Pancreas (tissue), 10 donors: ENCODE measurements around the gene FBL. TPM values are rescaled to one million over a fixed set of nuclear protein-coding genes. Genes with fewer than 3 reads are reported as not detected.
A peak's percentile ranks its signal among the peaks of the same experiment; 100 is the strongest.

Source experiments
- ATAC-seq, 4 donors: fragments of 200-7000 bp; cut with Tn5 transposase; one replicate each; pipeline versions ENCODE4 v1.8.0 to v1.9.1; 2020; ENCODE audit warnings: mild to moderate bottlenecking in 4 of 4, moderate library complexity in 4 of 4
- DNase-seq, 6 donors: peaks; one replicate each; pipeline ENCODE4 v3.0.0-alpha.2; 2020
- FAIRE-seq: peaks from 2 replicates; lab custom pipeline; 2012; peaks lifted over from hg19 to GRCh38; lab: Jason Lieb, UNC
- H3K27ac ChIP-seq, 4 donors: fragments of 200-600 bp; sonication (generic); 1 replicate in 3 of 4; 2 replicates in 1 of 4; pipeline versions ENCODE4 v1.5.0 to v1.8.0; 2020
- H3K27me3 ChIP-seq, 4 donors: fragments of 200-600 bp; one replicate each; pipeline ENCODE4 v1.8.0; 2021
- H3K36me3 ChIP-seq, 3 donors: fragments of 200-600 bp; sonication (generic) in 1 of 3; one replicate each; pipeline versions ENCODE4 v1.5.0 to v1.8.0; 2020 to 2021
- H3K4me1 ChIP-seq, 3 donors: fragments of 200-600 bp; one replicate each; pipeline ENCODE4 v1.8.0; 2021
- H3K4me3 ChIP-seq, 4 donors: fragments of 200-600 bp; sonication (generic) in 2 of 4; one replicate each; pipeline versions ENCODE4 v1.5.0 to v1.8.0; 2020 to 2021
- H3K9me3 ChIP-seq, 4 donors: fragments of 200-600 bp; one replicate each; pipeline ENCODE4 v1.8.0; 2021
- WGBS, 2 donors: extraction: QIAGEN DNeasy Blood & Tissue Kit; methylation state at CpG; one replicate each; pipeline ENCODE4 v1.1.7; 2013; 5-methylcytosine and 5-hydroxymethylcytosine counted together
- intact Hi-C, 3 donors: fragments of 100-400 bp; cut with DNase I; formaldehyde crosslinking; loops; one replicate each; pipeline versions ENCODE4 v1.11.1 to v1.14.2; 2022
- polyA plus RNA-seq, 2 donors: library from polyadenylated mRNA; stranded (reverse); fragments of 200-250 nt; gene quantifications; one replicate each; pipeline ENCODE4 v1.2.3, GENCODE V29; 2013
- total RNA-seq, 6 donors: library from RNA; stranded (reverse); fragmentation: NEBNext Ultra II Directional in 4 of 6; extraction: Animal tissue kit (Norgen Biotek cat#: 25700) in 4 of 6; gene quantifications; one replicate each; pipeline versions ENCODE4 v1.2.1 to v1.2.4, GENCODE V29; 2021 to 2023
- TF ChIP-seq, protein P1 (sequence below), 4 donors: fragments of 200-600 bp; sonication (generic) in 3 of 4; IDR thresholded peaks; one replicate each; pipeline versions ENCODE4 v1.5.0 to v1.8.0; 2021; ENCODE audit warnings: antibody characterized with exemption in 4 of 4
- donor health status: healthy with polysubstance abuse.
- donor health status: DM: no; HTN: no; CAD: no; lungs with moderate emphysema.
- donor health status: DM: no; HTN: no; CAD: no.
- donor health status: control.
- donor health status: control.
- donor health status: Bipolar disorder and iron deficiency.
- donor health status: DM: yes; HTN: yes; CAD: no.
- donor health status: DM: no; HTN: no; CAD: no.
- donor health status: DM: no; HTN: no; CAD: no.
- donor health status: DM: yes; HTN: yes; CAD: no.

FBL gene
- total and polyA plus RNA-seq, 8 donors, result 86.4 to 166 (median 109) TPM

DNA sequence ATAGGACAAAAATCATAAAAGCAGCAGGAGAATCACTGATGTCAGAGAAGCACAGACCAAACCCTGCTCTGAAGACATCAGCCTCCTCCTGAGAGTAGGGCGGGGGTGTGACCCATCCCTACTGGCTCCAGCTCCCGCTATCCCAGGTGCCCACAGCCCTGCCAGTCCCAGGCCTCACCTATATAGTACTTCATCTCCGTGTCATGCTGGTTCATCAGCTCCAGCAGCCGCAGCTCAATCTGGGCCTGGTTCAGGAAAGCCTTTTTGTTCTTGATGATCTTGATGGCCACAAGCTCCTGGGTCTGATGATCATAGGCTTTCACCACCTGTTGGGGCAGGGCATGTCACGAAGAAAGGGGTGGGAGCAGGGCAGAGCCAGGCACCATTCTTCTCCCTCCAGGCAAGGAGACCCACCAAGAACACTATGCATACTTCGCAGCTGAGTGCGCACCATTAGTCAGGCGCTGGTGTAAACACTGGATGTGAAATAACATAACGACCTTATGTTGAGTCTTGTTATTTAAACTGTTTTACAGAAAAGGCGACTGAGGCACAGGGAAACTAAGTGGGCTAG is 16.4 kb downstream of the FBL start:
- 90 to 93% methylated on average over 10 of the region's 10 CpGs for WGBS, 2 donors
- Histone ChIP-seq H3K36me3 (peaks cover 0 to 33% (median 15%) of the 10 kb centered on the region in 3 donors), H3K27me3 (no peaks in the 10 kb centered on the region), H3K9me3 (no peaks in the 10 kb centered on the region), H3K27ac (no peak overlapping the region), H3K4me3 (no peak overlapping the region), H3K4me1 (peaks cover 10 to 18% (median 13%) of the 10 kb centered on the region in 3 donors)
- intact Hi-C loops, result no loop called here
- DNase-seq (no peak), FAIRE-seq (no peak), ATAC-seq (no peak)
- TF ChIP-seq, protein P1, sequence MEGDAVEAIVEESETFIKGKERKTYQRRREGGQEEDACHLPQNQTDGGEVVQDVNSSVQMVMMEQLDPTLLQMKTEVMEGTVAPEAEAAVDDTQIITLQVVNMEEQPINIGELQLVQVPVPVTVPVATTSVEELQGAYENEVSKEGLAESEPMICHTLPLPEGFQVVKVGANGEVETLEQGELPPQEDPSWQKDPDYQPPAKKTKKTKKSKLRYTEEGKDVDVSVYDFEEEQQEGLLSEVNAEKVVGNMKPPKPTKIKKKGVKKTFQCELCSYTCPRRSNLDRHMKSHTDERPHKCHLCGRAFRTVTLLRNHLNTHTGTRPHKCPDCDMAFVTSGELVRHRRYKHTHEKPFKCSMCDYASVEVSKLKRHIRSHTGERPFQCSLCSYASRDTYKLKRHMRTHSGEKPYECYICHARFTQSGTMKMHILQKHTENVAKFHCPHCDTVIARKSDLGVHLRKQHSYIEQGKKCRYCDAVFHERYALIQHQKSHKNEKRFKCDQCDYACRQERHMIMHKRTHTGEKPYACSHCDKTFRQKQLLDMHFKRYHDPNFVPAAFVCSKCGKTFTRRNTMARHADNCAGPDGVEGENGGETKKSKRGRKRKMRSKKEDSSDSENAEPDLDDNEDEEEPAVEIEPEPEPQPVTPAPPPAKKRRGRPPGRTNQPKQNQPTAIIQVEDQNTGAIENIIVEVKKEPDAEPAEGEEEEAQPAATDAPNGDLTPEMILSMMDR (IDR thresholded peaks at IDR 0.05), result no peak

DNA sequence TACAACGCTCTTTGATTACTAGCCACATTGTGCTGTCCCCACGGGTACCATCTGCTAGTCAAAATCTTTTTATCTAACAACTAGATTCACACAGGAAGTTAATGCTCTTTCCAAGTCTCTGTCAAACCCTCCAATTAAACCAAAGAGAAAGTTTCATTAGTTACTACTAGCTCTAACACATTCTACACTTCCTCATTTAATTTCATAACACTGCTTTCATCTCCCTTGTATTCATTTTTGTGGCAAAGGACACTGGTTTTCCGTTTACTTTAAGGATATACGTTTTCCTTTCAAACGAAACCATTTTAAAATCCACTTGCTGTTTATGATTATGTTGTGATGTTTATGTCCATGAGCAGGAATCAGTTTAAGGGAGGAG is 17.5 kb downstream of the FBL start:
- H3K4me1 ChIP-seq, result peaks cover 10 to 17% (median 14%) of the 10 kb centered on the region in 3 donors
- peaks cover 0 to 32% (median 15%) of the 10 kb centered on the region in 3 donors for H3K36me3 ChIP-seq
- FAIRE-seq (no peak), DNase-seq (no peak), ATAC-seq (no peak)
- TF ChIP-seq, protein P1 (IDR thresholded peaks at IDR 0.05), result no peak
- H3K4me3 ChIP-seq, result no peak overlapping the region
- no peaks in the 10 kb centered on the region for H3K9me3 ChIP-seq
- WGBS, 2 donors, result 68 to 84% methylated on average over 5 of the region's 5 CpGs
- no peaks in the 10 kb centered on the region for H3K27me3 ChIP-seq
- no peak overlapping the region for H3K27ac ChIP-seq
- intact Hi-C loops, result no loop called here

DNA sequence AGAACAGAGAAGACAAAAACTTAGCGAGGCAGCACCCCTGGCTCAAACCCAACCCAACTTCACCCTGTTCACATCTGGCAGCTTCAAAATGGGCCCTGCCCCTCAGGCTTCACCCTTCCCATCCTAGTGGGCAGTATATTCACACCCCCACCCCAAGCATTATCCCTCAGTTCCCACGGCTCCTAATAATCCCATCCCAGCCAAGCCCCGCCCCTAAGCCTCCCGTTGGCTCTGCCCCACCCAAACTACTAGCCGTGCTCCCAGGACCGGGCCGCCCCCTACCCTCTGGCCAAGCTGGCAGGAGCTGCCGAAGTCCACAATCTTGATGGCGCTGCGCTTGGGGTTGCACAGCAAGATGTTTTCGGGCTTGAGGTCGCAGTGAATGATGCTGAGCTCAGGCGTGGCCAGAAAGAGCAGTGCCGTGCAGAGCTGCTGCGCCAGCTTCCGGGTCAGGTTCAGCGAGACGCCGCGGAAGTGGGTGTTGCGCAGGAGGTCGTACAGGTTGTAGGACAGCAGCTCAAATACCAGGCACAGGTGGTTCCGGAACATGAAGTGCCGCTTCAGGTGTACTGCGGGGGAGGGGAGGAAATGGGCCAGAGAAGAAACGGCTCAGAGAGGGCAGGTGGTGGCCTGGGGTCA is 18.0 kb downstream of the FBL start:
- FAIRE-seq (no peak), ATAC-seq (no peak), DNase-seq (no peak)
- Histone ChIP-seq H3K4me1 (peaks cover 10 to 18% (median 14%) of the 10 kb centered on the region in 3 donors), H3K27ac (no peak overlapping the region), H3K9me3 (no peaks in the 10 kb centered on the region), H3K27me3 (no peaks in the 10 kb centered on the region), H3K36me3 (peaks cover 0 to 32% (median 15%) of the 10 kb centered on the region in 3 donors), H3K4me3 (no peak overlapping the region)
- intact Hi-C loops, result no loop called here
- TF ChIP-seq, protein P1 (IDR thresholded peaks at IDR 0.05), result no peak
- WGBS, 2 donors, result 87 to 89% methylated on average over 26 of the region's 26 CpGs

DNA sequence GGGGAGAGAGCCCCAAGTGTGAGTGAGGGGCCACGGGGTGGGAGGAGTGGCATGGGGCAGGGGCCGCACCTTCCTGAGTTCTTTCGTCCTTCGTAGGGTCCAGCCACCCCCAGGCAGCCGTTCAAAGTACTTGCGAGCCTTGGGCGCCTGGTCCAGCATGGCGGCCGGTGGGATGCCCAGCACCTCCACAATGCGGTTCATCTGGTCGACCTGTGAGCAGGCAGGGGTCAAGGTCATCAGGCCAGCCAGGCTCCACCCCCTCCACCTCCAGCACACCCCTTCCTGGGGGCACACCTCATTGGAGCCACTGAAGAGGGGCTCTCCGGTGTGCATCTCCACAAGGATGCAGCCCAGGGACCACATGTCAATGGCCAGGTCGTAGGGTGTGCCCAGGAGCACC is 19.0 kb downstream of the FBL start:
- TF ChIP-seq, protein P1 (IDR thresholded peaks at IDR 0.05), result no peak
- 91 to 92% methylated on average over 12 to 13 of the region's 13 CpGs for WGBS, 2 donors
- ATAC-seq (no peak), FAIRE-seq (no peak), DNase-seq (peak in 1 of 6 donors; percentile 66)
- H3K27ac ChIP-seq, result no peak overlapping the region
- peaks cover 2 to 9% (median 6%) of the 10 kb centered on the region in 3 donors for H3K4me1 ChIP-seq
- intact Hi-C loops, result no loop called here
- no peaks in the 10 kb centered on the region for H3K9me3 ChIP-seq
- no peak overlapping the region for H3K4me3 ChIP-seq
- H3K27me3 ChIP-seq, result no peaks in the 10 kb centered on the region
- peaks cover 0 to 32% (median 15%) of the 10 kb centered on the region in 3 donors for H3K36me3 ChIP-seq
